ENCODE data around the gene TMEM53. TPM values are rescaled to one million over a fixed set of nuclear protein-coding genes. Genes with fewer than 3 reads are reported as not detected.
"Not testable (repeated sequence)": the region's sequence is repeated elsewhere in the genome, so short reads cannot be mapped to it uniquely, and the experiment has no call there.

TMEM53 gene
- total and polyA plus RNA-seq, 2 donors, result 2.4 to 13.2 TPM

DNA sequence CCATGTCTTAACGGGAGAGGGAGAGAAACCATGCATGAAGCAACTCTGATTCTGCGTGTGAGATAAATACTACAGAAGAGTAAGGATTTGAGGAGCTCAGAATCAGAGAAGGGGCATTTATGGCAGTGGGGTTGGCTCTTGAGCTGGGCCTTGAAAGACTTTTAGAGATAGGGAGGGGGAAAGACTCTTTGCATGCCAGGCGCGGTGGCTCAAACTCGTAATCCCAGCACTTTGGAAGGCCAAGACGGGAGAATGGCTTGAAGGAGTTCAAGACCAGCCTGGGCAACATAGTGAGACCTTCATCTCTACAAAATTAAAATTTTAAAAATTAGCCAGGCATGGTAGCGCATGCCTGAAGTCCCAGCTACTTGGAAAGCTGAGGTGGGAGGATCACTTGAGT lies 905 bp upstream of the TMEM53 start:
- Histone ChIP-seq H3K27ac (ENCODE audit: low read depth) (no peak overlapping the region), H3K4me1 (ENCODE audit: insufficient read depth) (no peaks in the 10 kb centered on the region), H3K4me3 (ENCODE audit: low read depth, low read length) (no peak overlapping the region), H3K36me3 (ENCODE audit: insufficient read depth) (no peaks in the 10 kb centered on the region)
- WGBS, result 84% methylated on average over 7 of the region's 7 CpGs
- no peak for DNase-seq (ENCODE audit: extremely low spot score)

DNA sequence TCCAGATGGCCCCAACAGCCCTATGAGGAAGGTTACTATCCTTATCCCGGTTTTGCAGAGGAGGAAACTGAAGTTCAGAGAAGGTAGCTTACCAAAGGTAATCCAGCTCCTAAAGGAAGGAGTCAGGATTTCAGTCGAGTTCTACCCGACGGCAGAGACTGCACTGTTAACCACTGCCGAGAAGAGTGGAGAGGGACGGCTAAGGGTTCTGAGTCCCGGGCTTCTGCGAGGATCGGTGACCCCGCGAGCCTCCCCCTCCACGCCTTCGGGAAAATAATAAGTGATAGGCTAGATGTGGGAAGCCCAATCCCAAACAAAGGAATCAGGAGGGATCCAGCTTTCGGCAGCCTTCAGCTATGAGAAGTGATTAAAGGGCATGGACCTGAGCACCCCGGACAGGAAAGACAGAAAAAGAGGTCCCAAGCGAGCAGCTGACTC lies 587 bp downstream of the TMEM53 start:
- peak overlapping the region; percentile 86 for H3K27ac ChIP-seq (ENCODE audit: low read depth)
- H3K4me3 ChIP-seq (ENCODE audit: low read depth, low read length), result peak overlapping the region; percentile 51
- no peaks in the 10 kb centered on the region for H3K4me1 ChIP-seq (ENCODE audit: insufficient read depth)
- H3K36me3 ChIP-seq (ENCODE audit: insufficient read depth), result no peaks in the 10 kb centered on the region
- DNase-seq (ENCODE audit: extremely low spot score), result no peak
- 1% methylated on average over 16 of the region's 16 CpGs for WGBS

DNA sequence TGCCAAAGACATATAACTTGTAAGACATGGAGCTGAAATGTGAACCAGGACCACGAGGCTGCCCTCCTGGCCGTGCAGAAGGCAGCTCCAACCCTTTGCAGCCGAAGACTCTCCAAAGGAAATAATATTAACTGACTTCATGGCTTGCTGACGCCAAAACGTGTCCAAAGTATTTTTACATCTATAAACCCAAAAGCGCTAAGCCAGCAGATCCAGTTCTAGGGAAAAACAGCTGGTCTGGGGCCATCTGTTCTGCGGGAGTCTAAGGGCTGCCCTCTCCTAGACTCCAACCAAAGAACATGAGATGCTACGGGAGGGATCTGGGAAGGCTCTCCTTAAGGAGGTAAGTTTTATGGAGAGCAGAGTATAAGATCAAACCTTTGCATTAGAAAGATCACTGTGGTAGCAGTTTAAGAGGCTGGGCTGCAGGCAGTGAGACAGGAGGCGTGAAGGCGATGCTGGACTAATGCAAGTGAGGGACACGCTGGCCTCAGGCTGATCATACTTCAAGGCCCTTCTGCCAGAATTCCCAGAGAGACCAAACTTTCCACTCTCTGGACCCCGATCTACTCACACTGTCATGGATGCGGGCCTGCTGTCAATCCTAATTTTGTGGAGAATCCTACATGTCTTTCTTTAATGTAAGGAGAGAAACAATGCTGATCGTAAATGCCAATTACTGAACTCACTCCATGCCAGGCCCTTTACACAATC lies 1.2 kb downstream of the TMEM53 start:
- Histone ChIP-seq H3K4me3 (ENCODE audit: low read depth, low read length) (peak overlapping the region; percentile 51), H3K27ac (ENCODE audit: low read depth) (peak overlapping the region; percentile 86), H3K4me1 (ENCODE audit: insufficient read depth) (no peaks in the 10 kb centered on the region), H3K36me3 (ENCODE audit: insufficient read depth) (no peaks in the 10 kb centered on the region)
- no peak for DNase-seq (ENCODE audit: extremely low spot score)
- WGBS, result 68% methylated on average over 14 of the region's 14 CpGs

DNA sequence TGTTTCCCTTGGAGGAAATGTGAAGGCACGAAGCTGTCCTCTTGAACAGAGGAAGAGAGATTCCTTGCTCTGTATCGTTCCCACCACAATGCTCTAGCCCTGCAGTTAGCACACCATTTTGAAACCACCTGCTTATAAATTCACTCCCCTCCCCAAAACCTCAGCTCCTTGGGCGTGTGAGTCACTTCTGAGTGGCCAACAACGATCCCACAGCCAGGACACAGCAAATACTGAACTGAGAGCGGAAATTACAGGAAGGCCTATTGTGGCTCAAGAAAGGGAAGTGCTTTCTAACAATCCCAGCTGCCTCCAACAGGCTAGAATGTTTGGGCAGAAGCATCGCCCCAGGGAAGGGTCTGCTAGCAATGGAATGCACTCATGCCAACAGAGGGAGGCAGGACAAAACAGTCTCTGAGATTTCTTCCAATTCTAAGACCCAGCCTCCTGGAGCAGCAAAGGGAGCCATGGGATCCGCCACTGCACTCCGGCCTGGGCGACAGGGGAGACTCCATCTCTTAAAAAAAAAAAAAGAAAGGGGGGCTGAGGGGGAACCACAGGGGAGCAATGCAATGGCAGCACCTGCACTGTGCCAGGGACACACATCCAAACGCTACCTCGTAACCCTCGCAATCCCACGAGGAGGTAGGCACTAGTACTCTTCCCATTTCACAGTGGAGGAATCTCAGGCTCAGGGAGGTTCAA lies 1.9 kb downstream of the TMEM53 start:
- DNase-seq (ENCODE audit: extremely low spot score), result no peak
- no peaks in the 10 kb centered on the region for H3K36me3 ChIP-seq (ENCODE audit: insufficient read depth)
- H3K4me1 ChIP-seq (ENCODE audit: insufficient read depth), result no peaks in the 10 kb centered on the region
- H3K27ac ChIP-seq (ENCODE audit: low read depth), result no peak overlapping the region
- no peak overlapping the region for H3K4me3 ChIP-seq (ENCODE audit: low read depth, low read length)
- WGBS, result 79% methylated on average over 13 of the region's 13 CpGs

DNA sequence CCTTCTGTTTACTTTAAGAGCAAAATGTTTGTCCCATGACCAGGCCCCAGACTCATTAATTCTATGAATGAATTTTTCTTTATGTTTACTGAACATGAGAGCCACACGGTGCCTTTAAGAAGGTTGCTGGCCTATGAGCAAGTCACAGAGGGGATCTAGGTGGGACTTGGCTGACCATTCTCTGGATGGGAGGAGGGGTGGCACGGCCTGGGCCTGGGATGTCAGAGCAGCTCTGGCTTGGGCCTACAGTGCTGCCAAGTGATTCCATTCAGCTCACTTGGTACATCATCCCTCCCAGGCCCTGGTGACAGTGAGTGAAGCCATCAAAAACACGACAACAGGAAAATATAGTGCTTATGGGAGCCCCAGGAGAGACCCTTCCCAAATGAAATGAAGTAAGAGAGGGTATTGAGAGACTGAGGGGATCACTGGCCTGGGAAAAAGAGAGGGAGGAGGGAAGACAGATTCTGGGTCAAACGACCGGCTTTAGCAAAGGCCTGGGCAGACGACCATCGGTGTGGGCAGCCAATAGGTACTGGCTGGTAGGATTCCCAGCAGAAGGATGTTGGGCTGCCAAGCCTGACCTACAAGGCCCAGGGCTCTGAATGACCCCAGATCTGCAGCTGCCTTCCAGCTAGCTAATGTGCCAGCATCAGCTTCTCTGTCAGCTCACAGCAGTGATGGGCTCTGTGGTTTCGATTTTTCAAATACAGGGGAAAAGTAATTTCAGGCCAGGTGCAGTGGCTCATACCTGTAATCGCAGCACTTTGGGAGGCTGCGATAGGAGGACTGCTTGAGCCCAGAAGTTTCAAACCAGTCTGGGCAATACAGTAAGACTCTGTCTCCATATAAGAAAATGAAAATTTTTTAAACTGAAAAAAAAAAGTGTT lies 3.3 kb downstream of the TMEM53 start:
- 88% methylated on average over 10 of the region's 10 CpGs for WGBS
- no peak overlapping the region for H3K27ac ChIP-seq (ENCODE audit: low read depth)
- H3K4me3 ChIP-seq (ENCODE audit: low read depth, low read length), result no peak overlapping the region
- DNase-seq (ENCODE audit: extremely low spot score), result no peak
- H3K36me3 ChIP-seq (ENCODE audit: insufficient read depth), result no peaks in the 10 kb centered on the region
- no peaks in the 10 kb centered on the region for H3K4me1 ChIP-seq (ENCODE audit: insufficient read depth)

DNA sequence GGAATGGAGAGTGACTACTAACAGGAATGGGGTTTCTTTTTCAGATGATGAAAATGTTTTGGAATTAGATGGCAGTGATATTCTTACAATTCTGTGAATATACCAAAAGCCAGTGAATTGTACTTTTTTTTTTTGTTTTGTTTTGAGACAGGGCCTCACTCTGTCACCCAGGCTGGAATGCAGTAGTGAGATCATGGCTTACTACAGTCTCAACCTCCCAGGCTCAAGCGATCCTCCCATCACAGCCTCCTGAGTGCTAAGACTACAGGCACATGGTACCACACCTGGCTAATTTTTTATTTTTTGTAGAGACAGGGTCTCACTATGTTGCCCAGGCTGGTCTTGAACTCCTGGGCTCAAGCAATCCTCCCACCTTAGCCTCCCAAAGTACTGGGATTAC lies 7.6 kb downstream of the TMEM53 start:
- DNase-seq (ENCODE audit: extremely low spot score); H3K27ac ChIP-seq (ENCODE audit: low read depth); H3K4me3 ChIP-seq (ENCODE audit: low read depth, low read length); H3K4me1 ChIP-seq (ENCODE audit: insufficient read depth); H3K36me3 ChIP-seq (ENCODE audit: insufficient read depth): not testable (repeated sequence)
- WGBS, result 94% methylated on average over 1 of the region's 1 CpG

DNA sequence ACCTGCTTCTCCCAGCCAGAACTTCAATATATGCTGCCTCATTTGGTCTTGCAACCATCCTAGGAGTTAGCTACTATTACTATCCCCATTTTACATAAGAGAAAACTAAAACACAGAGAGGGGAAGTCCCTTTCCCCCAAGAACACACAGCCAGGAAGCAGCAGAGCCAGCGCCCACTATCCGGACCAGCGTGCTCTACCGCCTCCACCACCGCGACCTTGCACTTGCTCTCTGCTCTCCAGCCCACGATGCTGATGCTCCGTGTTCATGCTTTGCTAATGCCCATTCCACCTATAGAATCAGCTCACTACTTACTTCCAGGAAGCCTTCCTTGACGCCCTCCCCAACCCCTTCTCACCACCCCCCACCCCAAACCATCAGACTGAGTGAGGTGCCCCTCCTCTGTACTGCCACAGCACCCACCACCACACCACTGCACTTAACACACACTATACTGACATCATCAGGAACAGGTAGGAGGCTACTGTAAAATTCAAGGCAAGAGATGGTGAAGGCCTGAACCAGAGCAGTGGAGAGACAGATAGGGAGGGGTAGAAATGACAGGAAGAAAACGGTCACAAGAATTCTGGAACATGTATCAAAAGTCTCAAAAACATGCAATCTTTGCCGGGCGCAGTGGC lies 9.4 kb downstream of the TMEM53 start:
- WGBS, result 86% methylated on average over 12 of the region's 12 CpGs
- Histone ChIP-seq H3K4me1 (ENCODE audit: insufficient read depth) (no peaks in the 10 kb centered on the region), H3K36me3 (ENCODE audit: insufficient read depth) (no peaks in the 10 kb centered on the region), H3K4me3 (ENCODE audit: low read depth, low read length) (no peak overlapping the region), H3K27ac (ENCODE audit: low read depth) (no peak overlapping the region)
- DNase-seq (ENCODE audit: extremely low spot score), result no peak

DNA sequence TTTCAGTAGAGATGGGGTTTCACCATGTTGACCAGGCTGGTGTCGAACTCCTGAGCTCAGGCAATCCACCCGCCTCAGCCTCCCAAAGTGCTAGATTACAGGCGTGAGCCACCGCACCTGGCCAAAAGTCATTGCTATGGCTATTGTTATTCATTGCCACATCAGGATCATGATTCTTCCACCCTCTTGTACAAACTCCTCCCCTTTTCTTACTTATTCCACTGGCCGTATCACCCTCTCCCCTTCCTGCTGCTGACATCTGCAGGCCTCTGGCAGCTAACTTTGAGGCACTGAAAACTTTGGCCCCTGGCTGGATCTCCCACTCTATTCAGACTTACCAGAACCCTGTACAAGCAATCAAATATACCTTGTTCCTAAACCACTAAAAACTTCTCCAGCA lies 10.9 kb downstream of the TMEM53 start:
- Histone ChIP-seq H3K4me3 (ENCODE audit: low read depth, low read length) (no peak overlapping the region), H3K27ac (ENCODE audit: low read depth) (no peak overlapping the region), H3K36me3 (ENCODE audit: insufficient read depth) (no peaks in the 10 kb centered on the region), H3K4me1 (ENCODE audit: insufficient read depth) (no peaks in the 10 kb centered on the region)
- DNase-seq (ENCODE audit: extremely low spot score), result no peak
- 97% methylated on average over 5 of the region's 5 CpGs for WGBS

DNA sequence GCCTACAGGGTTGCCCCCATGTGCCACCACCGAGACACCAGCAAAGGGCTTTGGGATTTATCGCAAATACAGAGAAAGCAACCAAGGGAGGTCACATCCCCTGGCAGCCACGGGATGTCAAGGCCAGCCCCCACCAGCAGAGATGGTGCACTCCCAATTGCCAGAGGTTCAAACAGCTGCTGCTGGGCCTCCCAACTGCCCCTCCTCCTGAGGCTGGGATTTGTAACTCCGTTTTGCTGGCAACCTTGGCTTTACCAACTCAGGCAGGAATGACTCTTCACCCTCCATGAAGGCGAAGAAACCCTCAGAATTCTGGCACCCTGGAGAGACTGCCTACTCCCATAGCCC lies 11.6 kb downstream of the TMEM53 start:
- no peak overlapping the region for H3K27ac ChIP-seq (ENCODE audit: low read depth)
- DNase-seq (ENCODE audit: extremely low spot score), result no peak
- no peaks in the 10 kb centered on the region for H3K4me1 ChIP-seq (ENCODE audit: insufficient read depth)
- 73% methylated on average over 5 of the region's 5 CpGs for WGBS
- no peak overlapping the region for H3K4me3 ChIP-seq (ENCODE audit: low read depth, low read length)
- no peaks in the 10 kb centered on the region for H3K36me3 ChIP-seq (ENCODE audit: insufficient read depth)

DNA sequence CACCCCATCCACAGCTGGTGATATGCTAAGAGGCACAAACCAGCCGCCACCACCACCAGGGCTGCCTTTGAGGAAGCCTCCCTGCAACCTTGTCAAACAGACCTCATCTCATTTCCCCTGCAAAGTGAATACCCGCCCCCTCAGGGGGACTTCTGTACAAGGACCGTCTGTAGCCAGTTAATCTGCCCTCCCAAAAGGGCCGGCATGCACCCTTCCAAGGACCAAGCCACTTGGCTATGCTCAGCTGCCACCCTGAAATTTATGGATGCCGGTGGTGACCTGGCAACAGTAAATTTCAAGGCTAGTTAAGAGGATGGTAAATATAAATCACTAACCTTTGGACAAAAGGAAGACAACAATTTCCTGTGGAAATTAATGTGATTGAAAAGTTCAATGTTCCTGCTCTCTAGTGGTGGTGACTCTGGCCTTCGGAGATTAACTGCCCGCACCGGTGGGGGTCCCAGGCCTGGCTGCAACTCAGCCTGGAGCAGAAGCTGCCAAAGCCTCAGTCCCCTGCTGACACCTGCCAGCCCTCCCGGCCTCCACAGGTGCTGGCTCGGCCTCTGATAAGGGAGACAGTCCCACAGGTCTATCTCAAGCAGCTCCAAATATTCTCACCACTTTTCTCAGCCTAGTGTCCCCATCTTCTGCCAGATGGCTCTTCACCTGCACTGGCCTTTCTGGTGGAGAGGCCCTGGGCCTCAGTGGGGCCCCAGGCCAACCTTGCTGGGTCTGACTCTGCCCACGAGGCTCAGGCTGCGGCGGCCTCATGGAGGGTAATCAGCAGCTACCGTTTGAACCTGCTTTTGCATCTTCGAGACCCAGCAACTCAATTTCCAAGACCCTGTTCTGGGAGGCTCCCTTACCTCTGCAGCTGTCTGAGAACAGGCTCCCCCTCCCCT lies 12.2 kb downstream of the TMEM53 start:
- Histone ChIP-seq H3K27ac (ENCODE audit: low read depth) (no peak overlapping the region), H3K36me3 (ENCODE audit: insufficient read depth) (no peaks in the 10 kb centered on the region), H3K4me1 (ENCODE audit: insufficient read depth) (no peaks in the 10 kb centered on the region), H3K4me3 (ENCODE audit: low read depth, low read length) (no peak overlapping the region)
- no peak for DNase-seq (ENCODE audit: extremely low spot score)
- 77% methylated on average over 15 of the region's 15 CpGs for WGBS

DNA sequence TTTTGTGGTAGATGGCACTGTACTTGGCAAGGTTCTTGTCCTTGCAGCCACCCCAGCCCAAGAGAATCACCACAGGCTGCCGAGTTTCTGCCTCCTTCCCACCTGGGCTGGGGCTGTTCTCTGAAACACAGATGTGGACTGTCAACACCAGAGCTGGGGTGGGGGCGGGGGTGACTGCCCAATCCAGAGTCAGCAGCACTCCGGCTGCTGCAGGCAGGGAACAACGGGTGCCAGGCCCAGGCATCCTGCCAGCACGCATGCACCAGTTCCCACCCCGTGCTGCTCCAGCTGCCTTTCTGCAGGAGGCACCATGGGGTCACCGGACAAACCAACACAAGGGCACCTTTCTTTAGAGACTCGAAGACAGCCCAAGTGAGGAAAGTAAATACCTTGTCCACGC lies 14.1 kb downstream of the TMEM53 start:
- Histone ChIP-seq H3K36me3 (ENCODE audit: insufficient read depth) (no peaks in the 10 kb centered on the region), H3K4me1 (ENCODE audit: insufficient read depth) (no peaks in the 10 kb centered on the region), H3K4me3 (ENCODE audit: low read depth, low read length) (no peak overlapping the region), H3K27ac (ENCODE audit: low read depth) (no peak overlapping the region)
- no peak for DNase-seq (ENCODE audit: extremely low spot score)
- WGBS, result 54% methylated on average over 9 of the region's 9 CpGs

DNA sequence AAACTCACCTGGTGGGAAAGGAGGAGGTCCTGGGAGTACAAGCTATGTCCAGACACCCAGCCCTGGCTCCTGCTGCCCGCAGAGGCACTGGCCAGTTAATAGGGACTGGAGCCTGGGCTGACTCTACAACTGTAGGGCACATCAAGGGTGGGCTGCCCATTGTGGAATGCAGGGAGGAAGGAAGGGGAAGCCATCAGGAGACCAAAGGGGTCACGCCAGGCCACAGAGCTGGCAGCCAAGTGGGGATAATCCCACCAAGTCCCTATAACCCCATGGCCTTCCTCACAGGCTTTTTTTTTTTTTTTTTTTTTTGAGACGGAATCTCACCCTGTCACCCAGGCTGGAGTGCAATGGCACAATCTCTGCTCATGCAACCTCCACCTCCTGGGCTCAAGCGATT lies 14.7 kb downstream of the TMEM53 start:
- 95% methylated on average over 4 of the region's 4 CpGs for WGBS
- DNase-seq (ENCODE audit: extremely low spot score), result no peak
- no peaks in the 10 kb centered on the region for H3K4me1 ChIP-seq (ENCODE audit: insufficient read depth)
- H3K36me3 ChIP-seq (ENCODE audit: insufficient read depth), result no peaks in the 10 kb centered on the region
- H3K4me3 ChIP-seq (ENCODE audit: low read depth, low read length), result no peak overlapping the region
- no peak overlapping the region for H3K27ac ChIP-seq (ENCODE audit: low read depth)

DNA sequence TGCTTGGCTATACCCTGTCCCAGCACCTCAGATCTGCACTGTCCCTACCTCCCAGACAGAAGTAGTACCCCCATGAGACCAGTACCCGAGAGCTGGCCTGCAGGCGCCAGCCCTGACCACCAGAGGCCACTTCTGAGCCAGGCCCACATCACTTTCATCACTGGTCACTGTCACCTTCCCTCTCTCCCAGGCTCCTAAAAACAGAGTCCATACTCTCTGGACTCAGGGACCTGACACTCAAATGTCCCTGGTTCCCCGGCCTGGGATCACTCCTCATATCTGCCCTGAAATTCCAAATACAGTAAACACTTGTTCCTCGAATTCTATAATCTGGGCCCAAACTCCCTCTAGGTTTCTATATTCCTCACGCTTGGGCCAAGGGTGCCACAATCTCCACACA lies 18.7 kb downstream of the TMEM53 start:
- Histone ChIP-seq H3K4me3 (ENCODE audit: low read depth, low read length) (no peak overlapping the region), H3K27ac (ENCODE audit: low read depth) (no peak overlapping the region), H3K36me3 (ENCODE audit: insufficient read depth) (peaks cover under 1% of the 10 kb centered on the region), H3K4me1 (ENCODE audit: insufficient read depth) (no peaks in the 10 kb centered on the region)
- WGBS, result 72% methylated on average over 5 of the region's 5 CpGs
- no peak for DNase-seq (ENCODE audit: extremely low spot score)
